HG03558 (cell line): ENCODE results near the gene PTPRD.

Source experiments
- ATAC-seq: cut with Tn5 transposase; IDR thresholded peaks from one replicate; pipeline ENCODE4 v1.9.1; 2021; ENCODE audit warnings: moderate number of reproducible peaks; ENCODE audit not compliant: unreplicated experiment; ENCODE audit errors: extremely low read depth

The PTPRD gene

GRCh38 chr9:9920425-9921060 is 692.3 kb downstream of the PTPRD start:
- ATAC-seq: no peak

DNA sequence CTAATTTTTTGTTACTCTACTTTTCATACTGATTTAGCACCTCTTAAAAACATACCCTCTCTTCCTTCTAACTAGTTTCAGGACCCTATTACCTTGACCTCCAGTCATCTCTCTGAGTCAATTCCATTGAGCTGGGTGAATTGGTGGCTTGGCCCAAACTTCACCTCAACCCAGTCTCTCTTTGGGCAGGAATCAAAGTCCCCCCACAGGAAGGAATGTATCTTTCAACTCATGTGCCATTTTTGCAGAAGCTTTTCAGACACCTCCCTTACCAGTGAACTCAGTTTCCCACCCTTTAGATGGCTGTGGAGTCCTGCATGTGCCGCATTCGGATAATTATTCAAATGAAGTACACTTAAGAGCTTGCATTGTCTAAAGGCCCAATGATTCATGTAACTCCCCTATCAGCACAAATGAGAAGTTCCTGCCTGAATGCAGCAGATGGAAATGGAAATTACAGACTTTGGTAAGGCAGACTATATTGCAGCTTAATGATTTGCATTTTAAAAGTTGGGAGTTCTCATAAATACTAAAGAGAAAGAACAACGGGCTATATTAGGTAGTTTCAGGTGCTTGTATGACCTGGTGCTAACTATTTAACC is 693.5 kb downstream of the PTPRD start:
- ATAC-seq: no peak

GRCh38 chr9:9917400-9917799 is 695.4 kb downstream of the PTPRD start:
- no peak for ATAC-seq

DNA sequence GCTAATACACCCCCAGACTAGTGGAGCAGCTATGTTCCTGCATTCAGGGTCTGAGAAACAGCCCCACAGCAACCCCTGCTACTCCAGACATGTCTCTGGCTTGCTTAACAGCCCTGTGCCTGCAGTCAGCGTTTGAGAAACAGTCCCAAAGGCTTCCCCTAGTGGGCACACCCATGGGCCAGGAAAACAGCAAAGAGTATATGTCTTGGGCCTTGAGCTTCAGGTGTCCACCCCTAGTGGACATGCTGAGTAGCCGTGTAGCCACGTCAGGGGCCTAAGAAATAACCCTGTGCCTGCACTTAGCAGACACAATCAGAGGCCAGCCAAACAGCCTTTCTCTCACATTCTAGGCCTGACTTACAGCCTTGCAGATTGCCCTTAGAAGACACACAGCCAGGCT is 698.6 kb downstream of the PTPRD start:
- no peak for ATAC-seq

- ATAC-seq: no peak
Measured at GRCh38 chr9:9913276-9913832, 699.4 kb downstream of the PTPRD start.

- no peak for ATAC-seq
Measured at GRCh38 chr9:9912459-9912858, 700.3 kb downstream of the PTPRD start.

GRCh38 chr9:9905736-9906135 is 707.1 kb downstream of the PTPRD start:
- no peak for ATAC-seq

DNA sequence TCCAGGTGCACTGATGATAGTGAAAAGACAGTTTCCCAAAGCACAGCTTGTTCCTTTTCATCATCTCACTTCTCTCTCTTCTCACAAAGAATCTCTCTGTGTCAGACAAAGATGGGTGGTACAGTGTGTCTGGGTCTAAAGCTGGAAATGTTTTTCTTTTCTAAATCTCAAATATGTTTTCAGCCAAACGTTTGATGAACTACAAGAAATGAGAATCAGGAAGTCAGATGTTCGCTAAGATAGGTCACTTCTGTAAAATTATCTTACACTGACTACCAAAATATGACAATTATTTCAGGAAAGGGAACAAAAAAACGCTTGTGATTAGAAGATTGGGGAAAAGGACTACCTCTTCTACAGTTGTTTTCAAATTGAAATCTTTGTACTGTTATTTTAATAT is 708.8 kb downstream of the PTPRD start:
- no peak for ATAC-seq

DNA sequence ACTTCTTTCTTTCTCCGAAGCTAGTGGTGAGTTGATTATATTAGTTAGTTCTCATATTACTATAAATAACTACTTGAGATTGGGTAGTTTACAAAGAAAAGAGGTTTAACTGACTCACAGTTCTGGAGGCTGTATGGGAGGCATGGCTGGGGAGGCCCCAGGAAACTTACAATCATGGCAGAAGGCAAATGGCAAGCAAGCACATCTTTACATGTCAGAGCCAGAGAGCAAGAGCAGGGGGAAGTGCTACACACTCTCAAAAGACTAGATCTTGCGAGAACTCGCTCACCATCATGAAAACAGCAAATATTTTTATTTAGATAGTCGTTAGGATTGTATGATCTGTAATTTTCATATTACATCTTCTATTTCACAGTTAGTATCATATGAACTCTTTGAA is 711.2 kb downstream of the PTPRD start:
- ATAC-seq: no peak

GRCh38 chr9:9893837-9894236 is 719.0 kb downstream of the PTPRD start:
- ATAC-seq: no peak

DNA sequence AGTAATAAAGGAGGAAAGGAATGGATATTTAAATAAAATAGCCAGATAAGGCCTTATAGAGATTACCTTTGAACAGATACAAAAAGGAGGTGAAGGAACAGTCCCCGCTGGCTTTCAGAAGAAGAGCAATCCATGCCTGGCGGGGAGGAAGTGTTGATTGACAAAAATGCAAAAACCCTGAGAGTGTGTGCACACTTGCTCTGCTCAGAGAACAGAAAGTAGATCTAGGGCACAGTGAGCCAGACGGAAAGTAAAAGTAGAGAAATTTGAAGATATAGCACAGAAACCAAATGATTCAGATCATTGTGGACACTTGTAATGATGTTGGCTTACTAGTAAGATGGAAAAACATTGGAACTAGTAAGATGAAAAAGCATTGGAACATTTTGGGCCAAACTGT is 720.6 kb downstream of the PTPRD start:
- no peak for ATAC-seq

DNA sequence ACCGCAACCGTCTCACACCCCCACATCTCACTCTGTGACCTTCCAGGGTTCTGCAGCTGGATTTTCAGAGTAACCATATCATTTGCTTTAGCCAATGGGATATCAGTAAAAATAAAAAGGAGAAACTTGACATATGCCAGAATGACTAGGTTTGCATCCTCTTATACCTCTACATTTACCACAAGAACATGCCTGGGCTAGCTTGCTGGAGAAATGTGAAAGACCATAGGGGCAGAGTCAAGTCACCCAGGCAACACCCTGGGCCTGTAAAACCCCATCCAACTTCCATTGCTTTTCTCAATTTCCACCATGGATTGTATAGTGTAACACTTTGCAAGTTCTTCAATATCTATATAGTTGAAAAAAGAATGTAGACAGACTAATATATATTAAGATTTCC is 731.1 kb downstream of the PTPRD start:
- no peak for ATAC-seq

GRCh38 chr9:9874270-9874669 is 738.5 kb downstream of the PTPRD start:
- ATAC-seq: no peak

- ATAC-seq: no peak
Measured at GRCh38 chr9:9862235-9862810, 750.5 kb downstream of the PTPRD start.

DNA sequence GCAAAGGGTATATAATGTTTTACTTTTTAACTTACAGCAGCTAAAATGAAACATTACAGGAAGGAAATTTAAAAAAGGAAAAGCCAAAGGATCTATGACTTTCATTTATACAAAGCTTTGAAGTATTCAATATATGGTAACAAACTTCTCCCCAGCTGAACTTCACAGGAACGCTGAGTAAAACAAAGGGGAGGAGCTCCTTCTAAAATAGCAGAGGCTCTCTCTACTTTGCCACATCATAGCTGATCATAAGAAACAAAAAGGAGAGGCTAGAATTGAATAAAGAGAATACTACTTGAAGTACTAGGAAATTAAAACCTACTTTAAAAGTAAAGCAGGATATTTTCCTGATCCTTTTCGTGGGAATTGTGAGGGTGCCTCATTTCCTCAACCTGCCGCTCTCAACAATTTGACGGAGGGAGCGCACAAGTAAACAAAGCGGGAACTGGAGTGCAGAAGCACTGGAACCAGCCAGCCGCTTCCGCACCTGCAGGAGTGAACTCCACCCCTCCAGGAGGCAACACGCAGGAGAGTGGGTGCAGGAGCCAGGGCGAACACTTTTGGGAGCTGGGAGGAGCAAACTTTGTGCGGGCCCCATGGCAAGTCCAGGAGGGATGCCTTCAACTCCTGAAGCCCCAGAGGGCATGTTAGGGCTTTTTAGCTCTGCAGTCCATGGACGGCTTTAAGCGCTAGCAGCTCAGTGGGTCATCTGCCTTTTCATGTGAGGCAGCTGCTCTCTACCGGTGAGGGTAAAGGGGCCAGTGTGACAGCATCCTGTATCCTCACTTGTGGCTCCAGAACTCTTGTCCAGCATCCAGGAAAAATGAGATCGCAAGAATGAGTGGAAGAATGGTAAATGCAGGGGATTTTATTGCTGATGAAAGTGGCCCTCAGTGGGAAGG is 757.4 kb downstream of the PTPRD start:
- ATAC-seq: no peak

- no peak for ATAC-seq
Measured at GRCh38 chr9:9847750-9848149, 765.1 kb downstream of the PTPRD start.

DNA sequence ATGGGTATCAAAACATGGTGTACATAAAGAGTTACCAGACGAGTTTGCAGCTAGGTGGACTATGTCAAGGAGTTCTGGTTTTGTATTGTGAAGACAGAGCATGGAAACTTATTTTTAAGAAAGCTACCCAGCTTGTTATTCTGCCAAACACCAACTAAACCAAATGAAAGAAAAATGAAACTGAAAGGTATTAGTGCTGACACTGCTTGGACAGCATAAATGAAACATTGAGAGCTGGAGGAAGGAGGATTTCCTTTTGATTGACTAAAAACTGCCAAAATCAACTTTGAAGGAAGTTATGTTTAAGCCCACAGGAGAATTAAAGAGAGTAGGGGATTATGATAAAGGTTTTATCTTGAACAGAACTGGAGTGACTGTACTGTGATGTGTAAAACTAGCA is 766.2 kb downstream of the PTPRD start:
- peak; percentile 80 for ATAC-seq

DNA sequence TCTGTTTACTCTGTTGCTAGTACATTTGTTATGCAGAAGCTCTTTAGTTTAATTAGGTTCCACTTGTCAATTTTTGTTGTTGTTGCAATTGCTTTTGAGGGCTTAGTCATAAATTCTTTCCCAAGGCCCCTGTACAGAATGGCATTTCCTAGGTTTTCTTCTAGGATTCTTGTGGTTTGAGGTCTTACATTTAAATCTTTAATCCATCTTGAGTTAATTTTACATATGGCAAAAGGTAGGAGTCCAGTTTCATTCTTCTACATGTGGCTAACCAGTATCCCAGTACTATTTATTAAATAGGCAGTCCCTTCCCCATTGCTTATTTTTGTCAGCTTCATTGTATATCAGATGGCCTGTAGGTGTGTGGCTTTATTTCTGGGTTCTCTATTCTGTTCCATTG is 792.4 kb downstream of the PTPRD start:
- ATAC-seq: no peak

GRCh38 chr9:9819886-9820285 is 792.9 kb downstream of the PTPRD start:
- no peak for ATAC-seq

GRCh38 chr9:9817176-9817575 is 795.6 kb downstream of the PTPRD start:
- no peak for ATAC-seq

- ATAC-seq: no peak
Measured at GRCh38 chr9:9804109-9804508, 808.7 kb downstream of the PTPRD start.
